ENCODE results near the gene FGF23. TPM values are rescaled to one million over a fixed set of nuclear protein-coding genes. Genes with fewer than 3 reads are reported as not detected.

The FGF23 gene
- total RNA-seq, result not detected in 2 replicates
- polyA plus RNA-seq, result not detected in 2 replicates
- not detected in 2 replicates for polyA plus RNA-seq (2012)
- not detected in 2 replicates for polyA minus RNA-seq (ENCODE audit: low replicate concordance)

DNA sequence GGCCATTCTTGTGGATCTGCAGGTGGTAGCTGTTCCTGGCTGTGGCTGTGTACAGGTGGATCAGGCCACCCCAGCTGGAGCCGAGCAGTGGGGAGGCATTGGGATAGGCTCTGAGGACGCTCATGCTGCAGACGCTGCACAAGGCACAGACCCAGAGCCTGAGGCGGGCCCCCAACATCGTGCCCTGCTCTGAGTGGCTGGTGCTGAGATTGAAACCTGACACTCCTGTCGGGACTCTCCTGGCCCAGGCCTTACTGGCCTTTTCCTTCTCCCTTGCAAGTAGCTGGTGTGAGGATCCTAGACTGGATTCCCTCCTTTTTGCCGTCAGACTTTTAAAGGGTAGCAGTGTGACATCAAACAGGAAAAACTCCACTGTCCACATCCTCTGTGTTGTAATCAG is at the start of gene FGF23:
Gene FGF23 (minus strand): TSS at position 308 of the 400 bp plus-strand sequence. CDS start 130 bp downstream, at position 178.
- Histone ChIP-seq H3K4me2 (ENCODE audit: extremely low read depth, insufficient read depth, low read length) (peak within 1 kb of the TSS; percentile 25), H4K20me1 (ENCODE audit: control insufficient read depth, extremely low read depth, insufficient read depth, low read length) (no peaks in the 10 kb centered on the region), H3K27me3 (ENCODE audit: control insufficient read depth, insufficient read depth, low read length) (peaks cover 6% of the 10 kb centered on the region), H3K27ac (ENCODE audit: insufficient read depth, low read length) (no peak within 1 kb of the TSS), H3K36me3 (ENCODE audit: control insufficient read depth, insufficient read depth, low read length) (no peaks in the 10 kb centered on the region), H3K79me2 (ENCODE audit: control insufficient read depth, insufficient read depth, low read length) (no peaks in the 10 kb centered on the region), H3K4me3 (replicated peaks in 1 of 4; ENCODE audit: control extremely low read depth in 1 of 4, insufficient read depth in 1 of 4, low read depth in 3 of 4, low read length in 4 of 4) (no peak within 1 kb of the TSS), H2AFZ (ENCODE audit: low read length) (no peak within 1 kb of the TSS), H3K9ac (ENCODE audit: insufficient read depth, low read length) (no peak within 1 kb of the TSS), H3K4me1 (ENCODE audit: control insufficient read depth, extremely low read depth, insufficient read depth, low read length) (no peaks in the 10 kb centered on the region), H3K9me3 (ENCODE audit: control insufficient read depth, insufficient read depth, low read depth, low read length) (no peaks in the 10 kb centered on the region)
- TF ChIP-seq, protein P1, sequence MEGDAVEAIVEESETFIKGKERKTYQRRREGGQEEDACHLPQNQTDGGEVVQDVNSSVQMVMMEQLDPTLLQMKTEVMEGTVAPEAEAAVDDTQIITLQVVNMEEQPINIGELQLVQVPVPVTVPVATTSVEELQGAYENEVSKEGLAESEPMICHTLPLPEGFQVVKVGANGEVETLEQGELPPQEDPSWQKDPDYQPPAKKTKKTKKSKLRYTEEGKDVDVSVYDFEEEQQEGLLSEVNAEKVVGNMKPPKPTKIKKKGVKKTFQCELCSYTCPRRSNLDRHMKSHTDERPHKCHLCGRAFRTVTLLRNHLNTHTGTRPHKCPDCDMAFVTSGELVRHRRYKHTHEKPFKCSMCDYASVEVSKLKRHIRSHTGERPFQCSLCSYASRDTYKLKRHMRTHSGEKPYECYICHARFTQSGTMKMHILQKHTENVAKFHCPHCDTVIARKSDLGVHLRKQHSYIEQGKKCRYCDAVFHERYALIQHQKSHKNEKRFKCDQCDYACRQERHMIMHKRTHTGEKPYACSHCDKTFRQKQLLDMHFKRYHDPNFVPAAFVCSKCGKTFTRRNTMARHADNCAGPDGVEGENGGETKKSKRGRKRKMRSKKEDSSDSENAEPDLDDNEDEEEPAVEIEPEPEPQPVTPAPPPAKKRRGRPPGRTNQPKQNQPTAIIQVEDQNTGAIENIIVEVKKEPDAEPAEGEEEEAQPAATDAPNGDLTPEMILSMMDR (conservative IDR thresholded peaks at IDR 0.05 in 1 of 2, IDR thresholded peaks at IDR 0.05 in 1 of 2; ENCODE audit: low read depth in 1 of 2, low read length in 2 of 2), result no peak
- no peak for TF ChIP-seq EZH2 (IDR thresholded peaks at IDR 0.05; ENCODE audit: low read length, missing control alignments)
- DNase-seq (ENCODE audit: low read depth in 2 of 2), result peak; percentile 9 to 36

DNA sequence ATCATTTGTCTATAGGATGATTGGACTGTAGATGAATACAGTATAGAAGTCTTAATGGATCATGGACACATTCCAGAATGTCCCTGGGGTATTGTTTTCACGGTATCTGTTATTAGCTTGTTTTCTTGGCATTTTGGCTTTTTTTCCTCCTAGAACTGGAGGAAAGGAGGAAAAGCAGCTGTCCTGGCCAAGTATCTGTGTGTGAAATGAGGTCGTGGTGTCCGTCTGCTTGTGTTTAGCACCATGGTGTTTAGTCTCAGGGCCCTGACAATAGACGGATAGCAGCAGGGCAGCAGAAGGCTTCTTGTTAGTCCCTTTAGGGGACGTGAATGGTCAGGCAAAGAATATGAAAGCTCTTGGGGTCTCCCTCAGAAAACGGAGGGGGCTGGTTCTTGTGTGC is 44.9 kb upstream of the FGF23 start:
- DNase-seq (ENCODE audit: low read depth in 2 of 2), result no peak
- Histone ChIP-seq H3K79me2 (ENCODE audit: control insufficient read depth, insufficient read depth, low read length) (no peaks in the 10 kb centered on the region), H3K4me1 (ENCODE audit: control insufficient read depth, extremely low read depth, insufficient read depth, low read length) (no peaks in the 10 kb centered on the region), H3K9ac (ENCODE audit: insufficient read depth, low read length) (no peak overlapping the region), H3K27ac (ENCODE audit: insufficient read depth, low read length) (no peak overlapping the region), H3K4me2 (ENCODE audit: extremely low read depth, insufficient read depth, low read length) (no peak overlapping the region), H2AFZ (ENCODE audit: low read length) (no peak overlapping the region), H3K36me3 (ENCODE audit: control insufficient read depth, insufficient read depth, low read length) (no peaks in the 10 kb centered on the region), H4K20me1 (ENCODE audit: control insufficient read depth, extremely low read depth, insufficient read depth, low read length) (no peaks in the 10 kb centered on the region), H3K27me3 (ENCODE audit: control insufficient read depth, insufficient read depth, low read length) (no peaks in the 10 kb centered on the region), H3K9me3 (ENCODE audit: control insufficient read depth, insufficient read depth, low read depth, low read length) (no peaks in the 10 kb centered on the region), H3K4me3 (replicated peaks in 1 of 4; ENCODE audit: control extremely low read depth in 1 of 4, insufficient read depth in 1 of 4, low read depth in 3 of 4, low read length in 4 of 4) (no peak overlapping the region)
- no peak for TF ChIP-seq EZH2 (IDR thresholded peaks at IDR 0.05; ENCODE audit: low read length, missing control alignments)
- TF ChIP-seq, protein P1 (conservative IDR thresholded peaks at IDR 0.05 in 1 of 2, IDR thresholded peaks at IDR 0.05 in 1 of 2; ENCODE audit: low read depth in 1 of 2, low read length in 2 of 2), result no peak

DNA sequence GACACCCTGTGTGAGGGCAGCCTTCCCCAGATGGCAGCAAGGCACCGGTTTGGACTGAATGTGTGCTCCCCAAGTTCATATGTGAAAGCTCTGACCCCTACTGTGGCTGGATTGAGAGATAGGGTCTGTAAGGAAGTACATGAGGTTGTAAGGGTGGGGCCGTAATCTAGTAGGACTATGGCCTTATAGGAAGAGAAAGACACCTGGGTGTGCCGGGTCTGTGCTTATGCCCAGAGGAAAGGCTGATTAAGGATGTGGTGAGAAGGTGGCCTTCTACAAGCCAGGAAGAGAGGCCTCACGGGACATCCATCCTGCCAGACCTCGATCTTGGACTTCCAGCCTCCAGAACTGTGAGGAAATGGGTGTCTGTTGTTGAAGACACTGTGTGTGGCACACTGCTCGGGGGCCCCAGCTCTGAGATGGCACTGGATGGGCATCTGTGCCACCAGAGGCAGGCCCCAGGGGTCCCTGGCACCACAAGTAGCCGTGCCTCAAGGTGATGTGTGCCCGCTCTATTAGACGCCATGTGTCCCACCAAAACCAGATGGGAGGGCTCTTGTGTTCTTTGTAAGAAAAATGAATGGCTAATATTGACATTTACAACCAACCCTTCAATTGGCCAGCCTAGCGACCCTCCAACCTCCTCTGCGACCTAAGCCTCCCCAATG is 44.1 kb upstream of the FGF23 start:
- Histone ChIP-seq H3K9ac (ENCODE audit: insufficient read depth, low read length) (no peak overlapping the region), H3K4me2 (ENCODE audit: extremely low read depth, insufficient read depth, low read length) (no peak overlapping the region), H3K36me3 (ENCODE audit: control insufficient read depth, insufficient read depth, low read length) (no peaks in the 10 kb centered on the region), H3K27me3 (ENCODE audit: control insufficient read depth, insufficient read depth, low read length) (no peaks in the 10 kb centered on the region), H2AFZ (ENCODE audit: low read length) (no peak overlapping the region), H4K20me1 (ENCODE audit: control insufficient read depth, extremely low read depth, insufficient read depth, low read length) (no peaks in the 10 kb centered on the region), H3K4me3 (replicated peaks in 1 of 4; ENCODE audit: control extremely low read depth in 1 of 4, insufficient read depth in 1 of 4, low read depth in 3 of 4, low read length in 4 of 4) (no peak overlapping the region), H3K9me3 (ENCODE audit: control insufficient read depth, insufficient read depth, low read depth, low read length) (no peaks in the 10 kb centered on the region), H3K27ac (ENCODE audit: insufficient read depth, low read length) (no peak overlapping the region), H3K4me1 (ENCODE audit: control insufficient read depth, extremely low read depth, insufficient read depth, low read length) (no peaks in the 10 kb centered on the region), H3K79me2 (ENCODE audit: control insufficient read depth, insufficient read depth, low read length) (no peaks in the 10 kb centered on the region)
- no peak for TF ChIP-seq EZH2 (IDR thresholded peaks at IDR 0.05; ENCODE audit: low read length, missing control alignments)
- TF ChIP-seq, protein P1 (conservative IDR thresholded peaks at IDR 0.05 in 1 of 2, IDR thresholded peaks at IDR 0.05 in 1 of 2; ENCODE audit: low read depth in 1 of 2, low read length in 2 of 2), result no peak
- DNase-seq (ENCODE audit: low read depth in 2 of 2), result no peak

Data from fibroblast of lung (primary cell).